ENCODE data around the gene MICALL1.

Gene MICALL1

GRCh38 chr22:37990862-37991261 is 84.8 kb downstream of the MICALL1 start:
- no peak for TF ChIP-seq GATA3 (IDR thresholded peaks at IDR 0.05; ENCODE audit: low read depth, low read length)
- no peak for TF ChIP-seq GATA2 (IDR thresholded peaks at IDR 0.05; ENCODE audit: low read depth, low read length)

- TF ChIP-seq GATA2 (IDR thresholded peaks at IDR 0.05; ENCODE audit: low read depth, low read length) = no peak
- TF ChIP-seq GATA3 (IDR thresholded peaks at IDR 0.05; ENCODE audit: low read depth, low read length) = no peak
These were observed 85.8 kb downstream of the MICALL1 start for GRCh38 chr22:37991731-37992442.

All from SH-SY5Y (cell line).